Posterior vena cava (tissue), 2 donors: ENCODE data around the gene HEG1. TPM values are rescaled to one million over a fixed set of nuclear protein-coding genes. Genes with fewer than 3 reads are reported as not detected.
A peak's percentile ranks its signal among the peaks of the same experiment; 100 is the strongest.

Experiments used
- DNase-seq: peaks from one replicate; pipeline ENCODE4 v3.0.0-alpha.2; 2020; ENCODE audit warnings: low spot score
- intact Hi-C, 2 donors: fragments of 100-400 bp; cut with DNase I; formaldehyde crosslinking; loops; one replicate each; pipeline versions ENCODE4 v1.14.1 to v1.14.2; 2022 to 2023
- total RNA-seq, 2 donors: library from RNA; stranded (reverse); fragmentation: NEBNext Ultra II Directional; extraction: Animal tissue kit (Norgen Biotek cat#: 25700); gene quantifications; one replicate each; pipeline ENCODE4 v1.2.1, GENCODE V29; 2021
- donor health status: DM: yes; HTN: yes; CAD: no.
- donor health status: DM: yes; HTN: yes; CAD: no.

The HEG1 gene
- total RNA-seq, 2 donors from 2014 or later: 101 to 123 TPM

GRCh38 chr3:125053304-125053699 is 2.5 kb downstream of the HEG1 start:
- DNase-seq: no peak
- intact Hi-C loops: loop anchor here (5.0 to 10.0 kb wide), 2 partner anchors 89 to 111 kb away; no protein-coding TSS in a partner anchor

- intact Hi-C loops: loop anchor here (5.0 to 10.0 kb wide), 2 partner anchors 90 to 112 kb away; no protein-coding TSS in a partner anchor
- no peak for DNase-seq
Observed at GRCh38 chr3:125052624-125053303, 3.0 kb downstream of the HEG1 start.

GRCh38 chr3:125051715-125052581 is 3.8 kb downstream of the HEG1 start:
- DNase-seq: peak; percentile 89
- intact Hi-C loops: loop anchor here (5.0 to 10.0 kb wide), 2 partner anchors 90 to 113 kb away; no protein-coding TSS in a partner anchor

GRCh38 chr3:125051205-125051604 is 4.6 kb downstream of the HEG1 start:
- intact Hi-C loops: loop anchor here (5.0 to 10.0 kb wide), 2 partner anchors 91 to 114 kb away; no protein-coding TSS in a partner anchor
- no peak for DNase-seq

GRCh38 chr3:125050488-125051090 is 5.2 kb downstream of the HEG1 start:
- intact Hi-C loops: loop anchor here (5.0 to 10.0 kb wide), 2 partner anchors 92 to 114 kb away; no protein-coding TSS in a partner anchor
- no peak for DNase-seq

GRCh38 chr3:125048282-125048681 is 7.5 kb downstream of the HEG1 start:
- no peak for DNase-seq
- intact Hi-C loops: no loop called here

- no peak for DNase-seq
- intact Hi-C loops: no loop called here
Observed at GRCh38 chr3:125045965-125046364, 9.8 kb downstream of the HEG1 start.

- intact Hi-C loops: no loop called here
- no peak for DNase-seq
Observed at GRCh38 chr3:125045194-125045593, 10.6 kb downstream of the HEG1 start.

GRCh38 chr3:125043599-125044151 is 12.1 kb downstream of the HEG1 start:
- no peak for DNase-seq
- intact Hi-C loops: no loop called here

- intact Hi-C loops: no loop called here
- peak; percentile 85 for DNase-seq
Observed at GRCh38 chr3:125042725-125043406, 12.9 kb downstream of the HEG1 start.

- intact Hi-C loops: no loop called here
- no peak for DNase-seq
Observed at GRCh38 chr3:125039131-125040100, 16.4 kb downstream of the HEG1 start.

- DNase-seq: no peak
- intact Hi-C loops: no loop called here
Observed at GRCh38 chr3:125037498-125038150, 18.2 kb downstream of the HEG1 start.

GRCh38 chr3:125035217-125035616 is 20.6 kb downstream of the HEG1 start:
- intact Hi-C loops: no loop called here
- no peak for DNase-seq

GRCh38 chr3:125033616-125034015 is 22.2 kb downstream of the HEG1 start:
- no peak for DNase-seq
- intact Hi-C loops: no loop called here

- intact Hi-C loops: no loop called here
- no peak for DNase-seq
Observed at GRCh38 chr3:125033135-125033534, 22.7 kb downstream of the HEG1 start.

- intact Hi-C loops: no loop called here
- DNase-seq: no peak
Observed at GRCh38 chr3:125032683-125033082, 23.1 kb downstream of the HEG1 start.

GRCh38 chr3:125032100-125032643 is 23.6 kb downstream of the HEG1 start:
- intact Hi-C loops: no loop called here
- no peak for DNase-seq
